Measurements from ENCODE around the gene SUSD4.

Gene SUSD4

GRCh38 chr1:223207293-223208066 lies 156.5 kb downstream of the SUSD4 start:
- DNase-seq = no peak

DNA sequence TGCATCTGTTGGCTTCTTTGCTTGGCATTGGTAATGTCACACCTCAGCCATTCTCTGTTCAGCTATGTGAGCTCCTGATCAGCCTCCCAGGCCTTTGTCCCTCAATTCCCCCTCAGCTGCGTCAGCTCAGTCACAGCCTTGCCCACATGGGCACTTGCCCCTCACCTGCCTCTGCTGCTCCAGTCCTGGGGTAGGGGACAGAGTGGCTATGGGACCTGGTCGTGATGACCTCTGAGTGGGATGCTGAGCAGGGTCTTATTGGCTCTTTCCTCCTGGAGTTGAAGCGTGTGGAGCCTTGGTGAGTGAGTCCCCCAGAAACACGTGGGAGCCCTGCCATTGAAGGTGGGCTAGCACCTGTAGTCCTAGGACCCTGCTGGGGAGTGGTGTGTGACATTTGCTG lies 159.6 kb downstream of the SUSD4 start:
- no peak for DNase-seq

- no peak for DNase-seq
Observed at GRCh38 chr1:223203694-223204093, 160.3 kb downstream of the SUSD4 start.

GRCh38 chr1:223203034-223203408 lies 161.0 kb downstream of the SUSD4 start:
- DNase-seq = no peak

DNA sequence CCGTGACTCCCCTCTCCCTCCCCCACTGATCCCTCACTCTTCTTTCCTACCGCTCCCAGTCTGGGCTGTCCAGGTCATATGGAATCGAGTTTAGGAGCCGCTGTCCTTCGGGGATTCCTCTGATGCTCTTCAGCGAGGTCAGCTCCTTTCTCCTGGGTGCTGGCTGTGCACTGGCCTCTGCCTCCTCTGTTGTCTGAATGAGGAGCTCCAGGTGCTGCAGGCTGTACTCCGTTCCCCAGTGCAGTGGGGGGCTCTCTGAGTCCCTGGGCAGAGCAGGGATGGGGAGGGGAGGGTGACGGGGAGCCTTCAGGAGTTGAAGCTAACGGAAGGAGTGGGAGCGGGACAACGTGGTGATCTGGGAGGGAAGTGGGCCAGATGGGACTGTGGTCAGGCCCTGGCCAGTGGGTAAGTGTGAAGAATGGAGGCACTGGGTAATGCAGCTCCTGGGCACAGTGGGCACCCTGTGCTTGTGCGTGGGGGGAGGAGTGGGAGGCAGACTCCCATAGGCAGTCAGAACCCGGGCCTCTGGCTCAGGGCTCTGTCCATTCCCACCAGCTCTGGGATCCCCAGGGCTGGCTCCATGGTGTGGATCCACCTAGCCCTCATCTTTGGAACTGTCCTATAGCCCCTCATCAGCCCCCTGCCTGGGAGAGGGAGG lies 161.5 kb downstream of the SUSD4 start:
- no peak for DNase-seq

DNA sequence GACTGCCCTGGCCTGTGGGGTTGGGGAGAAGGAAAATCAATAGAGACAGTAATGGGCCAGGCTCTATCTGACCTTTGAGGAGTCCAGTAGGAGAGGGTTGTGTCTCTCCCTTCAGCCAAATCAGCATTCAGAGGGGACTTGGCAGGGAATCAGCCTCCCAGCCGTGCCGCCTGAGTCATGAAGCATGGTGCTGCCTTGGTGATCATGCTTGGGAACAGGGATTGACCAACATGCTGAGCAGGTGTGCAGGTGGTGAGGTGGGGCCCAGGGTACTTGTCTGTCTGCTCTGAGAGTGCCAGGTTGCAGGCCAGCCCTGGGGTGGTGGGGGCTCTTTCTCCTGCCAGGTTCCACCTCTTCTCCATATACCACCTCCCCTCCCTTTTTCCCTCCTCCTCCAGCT lies 162.0 kb downstream of the SUSD4 start:
- no peak for DNase-seq

DNA sequence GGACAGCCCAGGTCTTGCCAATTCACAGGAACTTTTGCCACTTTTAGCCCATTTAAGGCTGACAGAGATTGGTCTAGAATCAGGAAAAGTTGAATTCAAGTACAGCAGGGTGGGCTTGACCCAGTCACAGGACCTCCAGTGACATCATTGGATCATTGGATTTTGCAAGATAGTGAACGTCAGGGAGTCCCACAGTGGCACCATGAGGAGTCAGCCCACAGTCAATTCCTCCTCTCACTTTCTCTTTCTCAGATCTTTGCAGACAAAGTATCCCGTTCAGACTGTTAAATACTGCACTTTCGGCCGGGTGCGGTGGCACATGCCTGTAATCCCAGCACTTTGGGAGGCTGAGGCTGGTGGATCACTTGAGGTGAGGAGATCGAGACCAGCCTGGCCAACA lies 163.1 kb downstream of the SUSD4 start:
- DNase-seq = no peak

GRCh38 chr1:223199094-223199647 lies 164.8 kb downstream of the SUSD4 start:
- no peak for DNase-seq

DNA sequence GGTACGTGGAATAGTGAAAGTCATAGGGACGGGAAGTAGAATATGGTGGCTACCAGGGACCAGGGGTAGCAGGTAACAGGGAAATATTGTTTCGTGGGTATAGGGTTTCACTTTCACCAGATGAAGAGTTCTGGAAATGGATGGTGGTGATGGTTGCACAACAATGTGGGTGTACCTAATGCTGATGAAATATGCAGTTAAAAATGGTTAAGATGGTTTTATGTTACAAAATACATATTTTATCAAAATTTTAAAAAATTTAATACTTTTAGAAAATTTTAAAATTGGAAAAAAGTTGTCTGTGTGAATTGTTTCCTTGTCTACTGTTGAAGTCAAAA lies 165.4 kb downstream of the SUSD4 start:
- DNase-seq = no peak

- no peak for DNase-seq
Observed at GRCh38 chr1:223197923-223198627, 165.9 kb downstream of the SUSD4 start.

DNA sequence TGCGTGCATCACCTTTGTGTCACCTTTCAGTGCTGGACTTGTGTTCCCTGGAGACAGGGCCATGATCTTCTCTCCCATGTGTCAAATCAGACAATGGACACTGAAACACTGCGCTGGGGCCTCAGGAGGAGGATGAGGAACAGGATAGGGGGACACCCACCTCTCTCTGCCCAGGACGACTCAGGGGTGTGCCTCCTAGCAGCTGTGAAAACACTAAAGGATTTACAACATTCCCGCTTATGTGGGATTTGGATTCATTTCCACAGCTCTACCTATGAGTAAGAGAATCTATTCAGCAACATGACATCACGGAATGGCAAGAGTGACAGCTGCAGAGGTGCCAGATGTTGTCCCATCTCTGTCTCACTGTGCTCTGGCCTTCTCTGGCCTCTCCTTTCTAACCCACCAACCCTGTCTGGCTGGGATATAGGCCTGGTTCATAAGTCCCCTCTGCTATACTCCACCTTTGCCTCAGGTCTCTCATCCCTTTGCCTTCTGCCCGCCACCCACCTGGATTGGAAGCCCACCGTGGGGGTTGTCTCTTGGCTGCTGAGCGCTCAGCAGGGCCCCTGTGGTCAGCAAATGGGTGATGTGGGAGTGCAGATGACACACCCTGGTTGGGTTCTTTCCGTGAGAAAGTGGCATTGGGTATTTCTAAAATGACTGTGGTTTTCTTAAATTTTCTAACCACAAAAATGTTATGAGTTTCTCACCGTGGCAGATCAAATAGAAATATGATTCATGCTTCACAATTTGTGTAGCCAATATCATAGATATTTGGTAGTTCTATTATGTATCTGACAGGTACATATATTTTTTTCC lies 173.9 kb downstream of the SUSD4 start:
- DNase-seq = no peak

- no peak for DNase-seq
Observed at GRCh38 chr1:223189525-223189902, 174.5 kb downstream of the SUSD4 start.

DNA sequence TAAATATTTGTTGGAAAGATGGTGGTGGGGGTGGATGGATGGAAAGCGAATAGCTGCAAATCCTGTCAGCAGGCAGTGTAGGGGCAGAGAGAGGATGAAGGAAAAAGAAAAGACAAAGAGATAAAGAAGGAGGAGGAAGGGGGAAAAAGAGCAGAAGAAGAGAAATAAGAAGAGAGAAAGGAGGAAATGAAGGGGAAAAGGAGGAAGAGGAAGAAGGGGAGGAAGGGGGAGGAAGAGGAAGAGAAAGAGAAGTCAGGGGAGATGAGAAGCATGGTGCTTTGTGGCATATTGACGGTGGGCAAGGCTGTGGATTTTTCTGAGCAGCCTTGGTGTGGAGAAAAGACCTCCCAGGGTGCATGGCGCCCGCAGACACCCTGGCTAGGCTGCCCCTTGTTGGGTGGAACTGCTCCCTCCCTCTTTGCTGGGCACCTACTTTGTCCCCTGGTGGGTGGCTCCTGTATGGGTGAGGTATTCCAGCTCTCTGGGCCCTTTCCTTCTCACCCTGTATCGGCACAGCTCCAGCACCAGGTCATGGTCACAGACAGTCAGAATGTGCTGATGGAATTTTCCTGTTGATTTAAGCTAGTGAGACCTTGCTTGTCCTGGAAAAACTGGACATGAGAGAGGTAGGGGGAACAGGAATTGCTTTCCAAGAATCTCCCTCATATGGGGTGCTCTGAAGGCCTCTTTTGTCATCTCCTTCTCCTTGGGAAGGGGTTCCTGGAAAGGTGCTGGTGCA lies 175.2 kb downstream of the SUSD4 start:
- no peak for DNase-seq

DNA sequence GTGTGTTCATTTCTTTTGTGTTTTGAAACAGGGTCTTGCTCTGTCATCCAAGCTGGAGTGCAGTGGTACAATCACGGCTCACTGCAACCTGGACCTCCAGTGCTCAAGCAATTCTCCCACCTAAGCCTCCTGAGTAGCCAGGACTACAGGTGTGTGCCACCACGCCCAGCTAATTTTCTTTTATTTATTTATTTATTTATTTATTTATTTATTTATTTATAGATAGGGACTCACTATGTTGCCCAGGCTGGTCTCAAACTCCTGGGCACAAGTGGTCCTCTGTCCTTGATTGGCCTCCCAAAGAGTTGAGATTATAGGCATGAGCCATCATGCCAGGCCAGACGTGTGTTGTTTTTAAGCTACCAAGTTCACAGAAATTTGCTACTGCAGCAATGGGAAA lies 177.2 kb downstream of the SUSD4 start:
- no peak for DNase-seq

- no peak for DNase-seq
Observed at GRCh38 chr1:223183268-223183862, 180.6 kb downstream of the SUSD4 start.

- DNase-seq = no peak
Observed at GRCh38 chr1:223180731-223181321, 183.2 kb downstream of the SUSD4 start.

GRCh38 chr1:223179786-223180185 lies 184.2 kb downstream of the SUSD4 start:
- no peak for DNase-seq

GRCh38 chr1:223179280-223179679 lies 184.7 kb downstream of the SUSD4 start:
- DNase-seq = no peak

DNA sequence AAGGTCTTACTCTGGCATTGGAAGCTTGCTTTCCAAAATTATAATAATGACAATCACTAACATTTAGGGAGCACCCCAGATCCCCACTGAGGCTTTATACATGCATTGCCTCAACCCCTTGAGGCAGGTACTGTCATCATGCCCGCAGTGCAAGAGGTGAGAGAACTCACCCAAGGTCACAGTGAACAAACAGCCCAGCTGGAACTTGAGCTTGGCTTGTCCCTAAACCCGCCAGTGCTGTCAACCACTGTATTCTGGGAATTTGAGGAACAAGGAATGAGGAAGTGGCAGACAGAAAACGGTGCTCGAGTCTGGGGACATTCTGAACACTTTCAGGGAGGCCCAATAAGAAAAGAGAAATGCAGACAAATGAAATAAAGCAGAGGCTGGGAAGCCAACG lies 186.3 kb downstream of the SUSD4 start:
- no peak for DNase-seq

- no peak for DNase-seq
Observed at GRCh38 chr1:223176437-223176836, 187.5 kb downstream of the SUSD4 start.

- DNase-seq = no peak
Observed at GRCh38 chr1:223175633-223176032, 188.3 kb downstream of the SUSD4 start.

DNA sequence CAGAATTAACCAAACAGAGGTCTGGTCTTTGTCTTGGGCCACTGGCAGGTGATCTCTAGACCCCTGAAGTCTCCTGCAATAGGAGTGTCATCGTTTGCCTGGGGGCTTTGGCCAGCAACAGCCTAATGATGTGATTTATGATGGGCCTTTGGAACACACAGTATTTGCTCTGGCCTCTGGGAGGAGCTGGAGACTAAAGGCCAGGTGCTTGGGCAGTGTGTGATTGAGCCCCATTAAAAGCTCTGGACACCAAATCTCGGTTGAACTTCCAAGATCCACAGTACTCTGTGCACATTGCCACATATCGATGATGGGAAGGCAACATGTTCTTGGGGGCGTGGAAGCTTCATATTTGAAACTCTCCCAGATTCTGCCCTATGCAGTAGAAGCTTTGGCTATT lies 188.9 kb downstream of the SUSD4 start:
- DNase-seq = no peak

Measured in NCI-H524 treated with DMSO at 0.1 percent for 48 hours (cell line).